H9 (cell line): ENCODE measurements around the gene OAF. TPM values are rescaled to one million over a fixed set of nuclear protein-coding genes. Genes with fewer than 3 reads are reported as not detected.

ENCODE experiments used
- DNase-seq: peaks from one replicate; pipeline ENCODE4 v3.0.0-alpha.2; 2017
- H2AFZ ChIP-seq: one replicate; pipeline ENCODE4 v1.6.1; 2013; ENCODE audit warnings: mild to moderate bottlenecking, low read length, control low read depth, moderate library complexity
- H2AK5ac ChIP-seq: 2 replicates; pipeline ENCODE4 v1.6.1; 2013; ENCODE audit warnings: low read length, control low read depth, mixed read lengths; ENCODE audit not compliant: insufficient read length
- H2BK120ac ChIP-seq: one replicate; pipeline ENCODE4 v1.6.1; 2013; ENCODE audit warnings: low read depth, mild to moderate bottlenecking, low read length, control low read depth, inconsistent platforms; ENCODE audit not compliant: poor library complexity, severe bottlenecking
- H2BK12ac ChIP-seq: 2 replicates; pipeline ENCODE4 v1.6.1; 2013; ENCODE audit warnings: low read length, control low read depth, mixed read lengths, low read depth; ENCODE audit not compliant: insufficient read length
- H2BK15ac ChIP-seq: 2 replicates; pipeline ENCODE4 v1.6.1; 2013; ENCODE audit warnings: low read depth, low read length, control low read depth
- H2BK20ac ChIP-seq: one replicate; pipeline ENCODE4 v1.6.1; 2013; ENCODE audit warnings: low read depth, mild to moderate bottlenecking, low read length, control low read depth, inconsistent platforms; ENCODE audit not compliant: poor library complexity, severe bottlenecking
- H2BK5ac ChIP-seq: 2 replicates; pipeline ENCODE4 v1.6.1; 2013; ENCODE audit warnings: low read length, control low read depth, mixed read lengths; ENCODE audit not compliant: insufficient read length
- H3K14ac ChIP-seq: 2 replicates; pipeline ENCODE4 v1.6.1; 2013; ENCODE audit warnings: low read length, control low read depth; ENCODE audit not compliant: insufficient read depth
- H3K18ac ChIP-seq: 2 replicates; pipeline ENCODE4 v1.6.1; 2013; ENCODE audit warnings: low read depth, mild to moderate bottlenecking, mixed read lengths, low read length, control low read depth; ENCODE audit not compliant: insufficient read length
- H3K23ac ChIP-seq: 2 replicates; pipeline ENCODE4 v1.6.1; 2013; ENCODE audit warnings: low read length, control low read depth, mixed read lengths, low read depth; ENCODE audit not compliant: insufficient read length
- H3K23me2 ChIP-seq: 2 replicates; pipeline ENCODE4 v1.6.1; 2013; ENCODE audit warnings: low read depth, mild to moderate bottlenecking, mixed read lengths, low read length, control low read depth; ENCODE audit not compliant: insufficient read length, poor library complexity, severe bottlenecking
- H3K27ac ChIP-seq: 2 replicates; pipeline ENCODE4 v1.5.1; 2013; ENCODE audit warnings: low read length, control low read depth, mixed read lengths, low read depth; ENCODE audit not compliant: insufficient read length
- H3K27me3 ChIP-seq: 2 replicates; pipeline ENCODE4 v1.6.1; 2013; ENCODE audit warnings: low read length, control low read depth, inconsistent platforms; ENCODE audit not compliant: insufficient read depth
- H3K4ac ChIP-seq: 2 replicates; pipeline ENCODE4 v1.6.1; 2013; ENCODE audit warnings: low read depth, mild to moderate bottlenecking, control low read depth, inconsistent platforms, low read length, moderate library complexity
- H3K4me1 ChIP-seq: 2 replicates; pipeline ENCODE4 v1.6.1; 2013; ENCODE audit warnings: low read length, control low read depth, inconsistent platforms; ENCODE audit not compliant: insufficient read depth
- H3K4me2 ChIP-seq: 2 replicates; pipeline ENCODE4 v1.6.1; 2013; ENCODE audit warnings: low read length, control low read depth, mixed read lengths; ENCODE audit not compliant: insufficient read length, insufficient read depth
- H3K56ac ChIP-seq: 2 replicates; pipeline ENCODE4 v1.6.1; 2013; ENCODE audit warnings: low read depth, mild to moderate bottlenecking, mixed read lengths, low read length, control low read depth; ENCODE audit not compliant: insufficient read length
- H3K79me1 ChIP-seq: 2 replicates; pipeline ENCODE4 v1.6.1; 2013; ENCODE audit warnings: low read depth, mild to moderate bottlenecking, moderate library complexity, low read length, control low read depth, inconsistent platforms; ENCODE audit not compliant: insufficient read depth, poor library complexity, severe bottlenecking
- H3K79me2 ChIP-seq: 2 replicates; pipeline ENCODE4 v1.6.1; 2013; ENCODE audit warnings: low read length, control low read depth, inconsistent platforms; ENCODE audit not compliant: insufficient read depth
- H3K9ac ChIP-seq: 2 replicates; pipeline ENCODE4 v1.6.1; 2013; ENCODE audit warnings: low read length, control low read depth, mixed read lengths; ENCODE audit not compliant: insufficient read length; ENCODE audit errors: extremely low read depth
- H3K9me3 ChIP-seq: one replicate; pipeline ENCODE4 v1.6.1; 2013; ENCODE audit warnings: low read depth, low read length, inconsistent platforms; ENCODE audit not compliant: control insufficient read depth
- H3T11ph ChIP-seq: one replicate; pipeline ENCODE4 v1.6.1; 2013; ENCODE audit warnings: mild to moderate bottlenecking, low read length, control low read depth, inconsistent platforms
- H4K20me1 ChIP-seq: one replicate; pipeline ENCODE4 v1.6.1; 2013; ENCODE audit not compliant: control insufficient read depth, insufficient read length, insufficient read depth
- H4K5ac ChIP-seq: 2 replicates; pipeline ENCODE4 v1.6.1; 2013; ENCODE audit warnings: low read depth, mild to moderate bottlenecking, mixed read lengths, low read length, control low read depth; ENCODE audit not compliant: insufficient read length
- H4K8ac ChIP-seq: replicated peaks from 2 replicates; pipeline ENCODE4 v1.6.1; 2013; ENCODE audit warnings: low read length, control low read depth, mixed read lengths, low read depth; ENCODE audit not compliant: insufficient read length
- H4K91ac ChIP-seq: 2 replicates; pipeline ENCODE4 v1.6.1; 2013; ENCODE audit warnings: low read depth, mild to moderate bottlenecking, moderate library complexity, mixed read lengths, low read length, control low read depth; ENCODE audit not compliant: insufficient read length
- H3K27ac Mint-ChIP-seq, 3 experiments: 2 replicates in 2 of 3; 3 replicates in 1 of 3; pipeline ENCODE4 v1.8.0; 2020 to 2021; ENCODE audit warnings: mixed read lengths in 3 of 3, mild to moderate bottlenecking in 1 of 3, moderate library complexity in 1 of 3
- H3K27me3 Mint-ChIP-seq: 2 replicates; pipeline ENCODE4 v1.8.0; 2021; ENCODE audit warnings: low read depth, mild to moderate bottlenecking, moderate library complexity, mixed read lengths
- H3K36me3 Mint-ChIP-seq, 3 experiments: 2 replicates in 2 of 3; 3 replicates in 1 of 3; pipeline ENCODE4 v1.8.0; 2020 to 2021; ENCODE audit warnings: low read depth in 3 of 3, mixed read lengths in 3 of 3; ENCODE audit not compliant: insufficient read depth in 1 of 3
- H3K4me1 Mint-ChIP-seq, 2 experiments: 2 replicates each; pipeline ENCODE4 v1.8.0; 2020; ENCODE audit warnings: mixed read lengths in 2 of 2
- H3K4me3 Mint-ChIP-seq, 2 experiments: 2 replicates in 1 of 2; 3 replicates in 1 of 2; pipeline ENCODE4 v1.8.0; 2020 to 2021; ENCODE audit warnings: mild to moderate bottlenecking in 2 of 2, mixed read lengths in 2 of 2, moderate library complexity in 1 of 2
- H3K9me3 Mint-ChIP-seq, 2 experiments: 2 replicates in 1 of 2; 3 replicates in 1 of 2; pipeline ENCODE4 v1.8.0; 2020; ENCODE audit warnings: mild to moderate bottlenecking in 2 of 2, mixed read lengths in 2 of 2, moderate library complexity in 1 of 2
- CTCF ChIP-seq: fragments of 200-600 bp; sonication (generic); conservative IDR thresholded peaks from 3 replicates; pipeline ENCODE4 v1.8.0; 2021; ENCODE audit warnings: antibody characterized with exemption, mild to moderate bottlenecking
- WGBS: extraction: QIAGEN DNeasy Blood & Tissue Kit; methylation state at CpG from one replicate; pipeline ENCODE4 v1.1.7; 2013; ENCODE audit warnings: missing lambda C conversion rate, low lambda C conversion rate, mixed read lengths; ENCODE audit not compliant: insufficient read length; ENCODE audit errors: extremely low coverage; 5-methylcytosine and 5-hydroxymethylcytosine counted together
- total RNA-seq: library from RNA; stranded (reverse); gene quantifications from 2 replicates; pipeline ENCODE4 v1.2.1, GENCODE V29; 2021

Gene OAF
- total RNA-seq, 1 experiment from 2014 or later: 1.1 TPM

- H3K9ac ChIP-seq: no peak overlapping the region
- no peak overlapping the region for H2AK5ac ChIP-seq
- Mint-ChIP-seq H3K4me1 (peaks cover 17 to 47% of the 10 kb centered on the region in 2 experiments), H3K4me3 (no peak overlapping the region), H3K9me3 (peaks cover 0 to 3% of the 10 kb centered on the region in 2 experiments; a peak in 2 of 5 replicates), H3K27ac (no peak overlapping the region), H3K27me3 (peaks cover 90% of the 10 kb centered on the region), H3K36me3 (no peaks in the 10 kb centered on the region; a peak in 2 of 7 replicates)
- H3K4ac ChIP-seq: no peak overlapping the region
- H3K14ac ChIP-seq: peak overlapping the region; percentile 8; the same call in 1 of the 2 replicates
- no peak overlapping the region for H4K5ac ChIP-seq
- H2BK20ac ChIP-seq: no peak overlapping the region
- no peaks in the 10 kb centered on the region for H3K79me2 ChIP-seq
- peaks cover 2% of the 10 kb centered on the region; the same call in 1 of the 2 replicates for H3K4me1 ChIP-seq
- H2BK120ac ChIP-seq: no peak overlapping the region
- no peaks in the 10 kb centered on the region for H3K23me2 ChIP-seq
- no peak overlapping the region for H3K18ac ChIP-seq
- no peak overlapping the region for H2BK12ac ChIP-seq
- no peaks in the 10 kb centered on the region; the same call in 1 of the 2 replicates for H3K27me3 ChIP-seq
- WGBS: no CpG with 5 or more reads among the region's 5 CpGs
- no peak overlapping the region for H2BK15ac ChIP-seq
- no peak overlapping the region for H4K91ac ChIP-seq
- H3K79me1 ChIP-seq: no peaks in the 10 kb centered on the region
- H2AFZ ChIP-seq: no peak overlapping the region
- no peak overlapping the region for H2BK5ac ChIP-seq
- TF ChIP-seq CTCF: no peak
- no peak overlapping the region for H3K4me2 ChIP-seq
- no peak overlapping the region for H3K23ac ChIP-seq
- no peak overlapping the region for H3K56ac ChIP-seq
- no peak overlapping the region for H3T11ph ChIP-seq
- DNase-seq: no peak
- no peaks in the 10 kb centered on the region for H4K20me1 ChIP-seq
- no peak overlapping the region for H4K8ac ChIP-seq
- no peak overlapping the region for H3K27ac ChIP-seq
- H3K9me3 ChIP-seq: no peaks in the 10 kb centered on the region
These were observed 22.5 kb upstream of the OAF start for GRCh38 chr11:120188371-120188770.
